HG02610 (cell line): ENCODE measurements around the gene XPA.

Experiments used
- ATAC-seq: cut with Tn5 transposase; IDR thresholded peaks from one replicate; pipeline ENCODE4 v1.9.1; 2021; ENCODE audit warnings: mild to moderate bottlenecking, moderate library complexity; ENCODE audit not compliant: unreplicated experiment

XPA gene

GRCh38 chr9:97659771-97660170, 37.4 kb downstream of the XPA start:
- ATAC-seq, result no peak

- no peak for ATAC-seq
Measured at GRCh38 chr9:97658707-97659106, 38.4 kb downstream of the XPA start.

- ATAC-seq, result no peak
Measured at GRCh38 chr9:97651646-97652045, 45.5 kb downstream of the XPA start.

GRCh38 chr9:97647996-97648395, 49.1 kb downstream of the XPA start:
- ATAC-seq, result no peak

GRCh38 chr9:97645720-97646119, 51.4 kb downstream of the XPA start:
- ATAC-seq, result no peak

- ATAC-seq, result no peak
Measured at GRCh38 chr9:97640325-97640724, 56.8 kb downstream of the XPA start.

- ATAC-seq, result no peak
Measured at GRCh38 chr9:97638666-97639065, 58.5 kb downstream of the XPA start.

GRCh38 chr9:97636903-97637302, 60.2 kb downstream of the XPA start:
- no peak for ATAC-seq

- no peak for ATAC-seq
Measured at GRCh38 chr9:97635026-97635425, 62.1 kb downstream of the XPA start.

GRCh38 chr9:97633859-97634490, 63.2 kb downstream of the XPA start:
- ATAC-seq, result peak; percentile 2

GRCh38 chr9:97632985-97633858, 63.9 kb downstream of the XPA start, which contains the start of the genes NCBP1 and TSTD2:
Gene NCBP1 (plus strand): TSS chr9:97633821. CDS start chr9:97633882, 61 bp downstream.
Gene TSTD2 (minus strand): TSS chr9:97633368. CDS start chr9:97627562, 5,806 bp downstream.
- ATAC-seq, result peak; percentile 90

- ATAC-seq, result peak; percentile 8
Measured at GRCh38 chr9:97632248-97632984, 64.7 kb downstream of the XPA start.

- no peak for ATAC-seq
Measured at GRCh38 chr9:97630591-97630990, 66.5 kb downstream of the XPA start.

GRCh38 chr9:97629156-97629555, 68.0 kb downstream of the XPA start:
- no peak for ATAC-seq

- ATAC-seq, result no peak
Measured at GRCh38 chr9:97628668-97629067, 68.5 kb downstream of the XPA start.

GRCh38 chr9:97627624-97628023, 69.5 kb downstream of the XPA start:
- no peak for ATAC-seq

GRCh38 chr9:97625620-97626019, 71.5 kb downstream of the XPA start:
- no peak for ATAC-seq
